PC-3 (cell line): ENCODE measurements around the gene CNR2. TPM values are rescaled to one million over a fixed set of nuclear protein-coding genes. Genes with fewer than 3 reads are reported as not detected.

ENCODE experiments used
- ATAC-seq: fragments of 200-7000 bp; cut with Tn5 transposase; 2 replicates; pipeline ENCODE4 v1.9.1; 2020; ENCODE audit warnings: mild to moderate bottlenecking, moderate library complexity
- BruUV-seq: library from RNA; stranded (reverse); fragments of 400-500 nt; replicated peaks from 2 replicates; lab custom pipeline; 2021; lab: Mats Ljungman, UMichigan
- CTCF ChIA-PET: fragments of 300-600 bp; sonication (Branson Sonifier 250); formaldehyde crosslinking; loops from one replicate; lab custom pipeline; 2022; ENCODE audit warnings: antibody characterized with exemption; lab: Charles Lee
- POLR2A ChIA-PET: fragments of 300-600 bp; sonication (Branson Sonifier 250); formaldehyde crosslinking; loops from one replicate; lab custom pipeline; 2022; ENCODE audit warnings: antibody characterized with exemption; ENCODE audit not compliant: unreplicated experiment; lab: Charles Lee
- DNase-seq: peaks from one replicate; pipeline ENCODE4 v3.0.0-alpha.2; 2015
- H2AFZ ChIP-seq: fragments of 300-600 bp; sonication (generic); 2 replicates; pipeline ENCODE4 v1.6.0; 2016; ENCODE audit warnings: antibody characterized with exemption, low read length
- H3F3A ChIP-seq: fragments of 300-600 bp; sonication (generic); one replicate; pipeline ENCODE4 v1.6.0; 2017; ENCODE audit warnings: antibody characterized with exemption, low read length, control low read depth, mild to moderate bottlenecking; ENCODE audit not compliant: unreplicated experiment
- H3K27ac ChIP-seq: fragments of 300-600 bp; sonication (generic); 2 replicates; pipeline ENCODE4 v1.5.1; 2016; ENCODE audit warnings: mild to moderate bottlenecking, low read length
- H3K27me3 ChIP-seq: fragments of 300-600 bp; sonication (generic); 2 replicates; pipeline ENCODE4 v1.6.1; 2016; ENCODE audit warnings: low read length, mixed read lengths
- H3K36me3 ChIP-seq: fragments of 300-600 bp; sonication (generic); 2 replicates; pipeline ENCODE4 v1.6.1; 2016; ENCODE audit warnings: low read depth, mixed run types, low read length, mixed read lengths
- H3K4me1 ChIP-seq: fragments of 300-600 bp; sonication (generic); 2 replicates; pipeline ENCODE4 v1.5.1; 2016; ENCODE audit warnings: low read length; ENCODE audit not compliant: insufficient read depth
- H3K4me2 ChIP-seq: fragments of 300-600 bp; sonication (generic); 2 replicates; pipeline ENCODE4 v1.6.0; 2016; ENCODE audit warnings: low read length
- H3K4me3 ChIP-seq: fragments of 300-600 bp; sonication (generic); 2 replicates; pipeline ENCODE4 v1.5.1; 2016; ENCODE audit warnings: mild to moderate bottlenecking, low read length, mixed read lengths
- H3K79me2 ChIP-seq: fragments of 300-600 bp; sonication (generic); 2 replicates; pipeline ENCODE4 v1.6.1; 2017; ENCODE audit warnings: low read length, mixed read lengths
- H3K9ac ChIP-seq: fragments of 300-600 bp; sonication (generic); 2 replicates; pipeline ENCODE4 v1.6.0; 2016; ENCODE audit warnings: mild to moderate bottlenecking, low read length
- H3K9me2 ChIP-seq: fragments of 300-600 bp; sonication (generic); replicated peaks from 2 replicates; pipeline ENCODE4 v1.6.1; 2016; ENCODE audit warnings: mixed run types, low read length, mixed read lengths
- H3K9me3 ChIP-seq: fragments of 300-600 bp; sonication (generic); 2 replicates; pipeline ENCODE4 v1.6.1; 2016; ENCODE audit warnings: low read length, mixed read lengths
- H4K20me1 ChIP-seq: fragments of 300-600 bp; sonication (generic); 2 replicates; pipeline ENCODE4 v1.6.1; 2016; ENCODE audit warnings: low read length, mixed read lengths
- EZH2 ChIP-seq: fragments of 300-600 bp; sonication (generic); IDR thresholded peaks from one replicate; pipeline ENCODE4 v1.6.1; 2017; ENCODE audit warnings: antibody characterized with exemption, mild to moderate bottlenecking, low read length; ENCODE audit not compliant: unreplicated experiment
- EZH2phosphoT487 ChIP-seq: fragments of 300-600 bp; sonication (generic); IDR thresholded peaks from 2 replicates; pipeline ENCODE4 v1.6.1; 2018; ENCODE audit warnings: mild to moderate bottlenecking, antibody characterized with exemption, low read length, borderline replicate concordance
- intact Hi-C: fragments of 100-400 bp; cut with micrococcal nuclease; formaldehyde crosslinking; loops from 2 replicates; pipeline ENCODE4 v1.9.0; 2023
- total RNA-seq: library from RNA; depleted of rRNA; stranded (reverse); fragments of >200 nt; gene quantifications from 2 replicates; pipeline ENCODE4 v1.2.3, GENCODE V29; 2014
- TF ChIP-seq, protein P1 (sequence below): fragments of 300-600 bp; sonication (generic); conservative IDR thresholded peaks from 2 replicates; pipeline ENCODE4 v1.5.1; 2017; ENCODE audit warnings: antibody characterized with exemption, low read depth, mild to moderate bottlenecking, low read length

CNR2 gene
- total RNA-seq, 1 experiment from 2014 or later, result not detected

DNA sequence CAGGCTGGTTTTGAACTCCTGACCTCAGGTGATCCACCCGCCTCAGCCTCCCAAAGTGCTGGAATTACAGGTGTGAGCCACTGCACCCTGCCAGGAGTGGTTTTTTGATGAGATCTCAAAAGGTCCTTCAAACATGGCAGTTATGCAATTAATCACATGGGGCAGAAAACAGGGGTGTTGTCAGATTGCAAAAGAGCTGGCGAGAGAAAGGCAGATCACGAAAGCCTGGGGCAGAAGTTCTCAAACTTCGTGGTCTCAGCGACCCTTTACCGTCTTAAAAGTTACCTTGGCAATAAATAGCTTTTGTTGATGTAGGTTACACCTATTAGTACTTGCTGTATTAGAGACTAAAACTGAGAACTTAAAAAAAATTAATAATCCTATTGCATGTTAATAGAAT, 16.1 kb downstream of the CNR2 start:
- TF ChIP-seq, protein P1, sequence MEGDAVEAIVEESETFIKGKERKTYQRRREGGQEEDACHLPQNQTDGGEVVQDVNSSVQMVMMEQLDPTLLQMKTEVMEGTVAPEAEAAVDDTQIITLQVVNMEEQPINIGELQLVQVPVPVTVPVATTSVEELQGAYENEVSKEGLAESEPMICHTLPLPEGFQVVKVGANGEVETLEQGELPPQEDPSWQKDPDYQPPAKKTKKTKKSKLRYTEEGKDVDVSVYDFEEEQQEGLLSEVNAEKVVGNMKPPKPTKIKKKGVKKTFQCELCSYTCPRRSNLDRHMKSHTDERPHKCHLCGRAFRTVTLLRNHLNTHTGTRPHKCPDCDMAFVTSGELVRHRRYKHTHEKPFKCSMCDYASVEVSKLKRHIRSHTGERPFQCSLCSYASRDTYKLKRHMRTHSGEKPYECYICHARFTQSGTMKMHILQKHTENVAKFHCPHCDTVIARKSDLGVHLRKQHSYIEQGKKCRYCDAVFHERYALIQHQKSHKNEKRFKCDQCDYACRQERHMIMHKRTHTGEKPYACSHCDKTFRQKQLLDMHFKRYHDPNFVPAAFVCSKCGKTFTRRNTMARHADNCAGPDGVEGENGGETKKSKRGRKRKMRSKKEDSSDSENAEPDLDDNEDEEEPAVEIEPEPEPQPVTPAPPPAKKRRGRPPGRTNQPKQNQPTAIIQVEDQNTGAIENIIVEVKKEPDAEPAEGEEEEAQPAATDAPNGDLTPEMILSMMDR, result no peak
- TF ChIP-seq EZH2 (no peak), EZH2phosphoT487 (no peak)
- no peak overlapping the region for H3K27ac ChIP-seq
- no peaks in the 10 kb centered on the region for H3K4me1 ChIP-seq
- H3K36me3 ChIP-seq, result no peaks in the 10 kb centered on the region
- no TSS peak for BruUV-seq
- no peaks in the 10 kb centered on the region for H4K20me1 ChIP-seq
- no peaks in the 10 kb centered on the region for H3K9me3 ChIP-seq
- H3K4me2 ChIP-seq, result no peak overlapping the region
- H3K4me3 ChIP-seq, result no peak overlapping the region
- H3K79me2 ChIP-seq, result no peaks in the 10 kb centered on the region
- no peaks in the 10 kb centered on the region for H3K9me2 ChIP-seq
- no peak overlapping the region for H3K9ac ChIP-seq
- H3F3A ChIP-seq, result no peaks in the 10 kb centered on the region
- no peaks in the 10 kb centered on the region for H3K27me3 ChIP-seq
- no peak overlapping the region for H2AFZ ChIP-seq
- DNase-seq (no peak), ATAC-seq (no peak)
- intact Hi-C loops, result no loop called here
- ChIA-PET POLR2A (no interaction called here), CTCF (no interaction called here)

DNA sequence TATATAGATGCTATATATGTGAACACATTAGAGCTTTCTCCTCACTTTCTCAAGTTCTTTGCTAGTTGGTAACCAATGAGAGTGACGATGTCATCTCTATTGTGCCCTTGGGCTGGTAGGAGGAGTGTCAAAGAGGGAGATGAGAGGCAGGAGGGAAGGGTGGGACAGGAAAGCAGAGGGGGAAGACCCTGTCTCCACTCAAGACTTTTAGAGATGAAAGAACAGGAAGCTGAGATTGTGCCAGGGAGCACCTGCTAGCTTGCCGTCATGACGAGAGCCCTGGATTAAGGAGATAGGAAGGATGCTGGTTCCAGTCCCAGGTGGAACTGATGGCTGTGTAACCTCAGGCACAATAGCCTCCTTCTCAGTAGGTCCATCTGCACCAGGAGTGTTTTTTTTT, 16.7 kb downstream of the CNR2 start:
- no peaks in the 10 kb centered on the region for H3K79me2 ChIP-seq
- ChIA-PET CTCF (interaction anchor here (0.6 kb wide), 1 partner anchor 127 kb away, joined by 3 read pairs; no protein-coding TSS in a partner anchor), POLR2A (no interaction called here)
- H3K27ac ChIP-seq, result no peak overlapping the region
- H3F3A ChIP-seq, result no peaks in the 10 kb centered on the region
- no peak for DNase-seq
- H3K27me3 ChIP-seq, result no peaks in the 10 kb centered on the region
- H3K9ac ChIP-seq, result no peak overlapping the region
- ATAC-seq, result no peak
- H2AFZ ChIP-seq, result no peak overlapping the region
- no peaks in the 10 kb centered on the region for H3K36me3 ChIP-seq
- intact Hi-C loops, result no loop called here
- no peaks in the 10 kb centered on the region for H3K4me1 ChIP-seq
- no peak overlapping the region for H3K4me3 ChIP-seq
- no peaks in the 10 kb centered on the region for H3K9me3 ChIP-seq
- H3K9me2 ChIP-seq, result no peaks in the 10 kb centered on the region
- no peak overlapping the region for H3K4me2 ChIP-seq
- no TSS peak for BruUV-seq
- TF ChIP-seq EZH2phosphoT487, result no peak
- TF ChIP-seq EZH2, result no peak
- TF ChIP-seq, protein P1, result no peak
- no peaks in the 10 kb centered on the region for H4K20me1 ChIP-seq

DNA sequence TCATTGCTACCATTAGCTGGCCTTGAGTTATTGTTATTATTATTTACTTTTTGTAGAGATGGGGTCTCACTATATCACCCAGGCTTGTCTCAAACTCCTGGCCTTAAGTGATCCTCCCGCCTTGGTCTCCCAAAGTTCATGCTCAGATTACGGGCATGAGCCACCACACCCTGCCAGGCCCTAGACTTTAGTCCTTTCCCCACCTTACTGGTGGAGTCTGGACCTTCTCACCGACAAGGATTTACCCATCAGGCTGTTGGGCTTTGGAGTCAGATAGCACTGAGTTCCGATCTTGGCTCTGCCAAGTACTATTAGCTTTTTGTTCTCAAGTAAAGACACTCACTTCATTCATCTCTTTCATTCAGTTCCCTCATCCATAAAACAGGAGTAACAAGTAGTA, 17.2 kb downstream of the CNR2 start:
- POLR2A ChIA-PET, result no interaction called here
- H3K9ac ChIP-seq, result no peak overlapping the region
- H3F3A ChIP-seq, result no peaks in the 10 kb centered on the region
- H2AFZ ChIP-seq, result no peak overlapping the region
- H3K4me1 ChIP-seq, result no peaks in the 10 kb centered on the region
- no peaks in the 10 kb centered on the region for H3K9me3 ChIP-seq
- TF ChIP-seq EZH2, result no peak
- TF ChIP-seq EZH2phosphoT487, result no peak
- TF ChIP-seq, protein P1, result no peak
- CTCF ChIA-PET, result interaction anchor here (0.6 kb wide), 1 partner anchor 126 kb away, joined by 3 read pairs; no protein-coding TSS in a partner anchor
- ATAC-seq (no peak), DNase-seq (no peak)
- no peaks in the 10 kb centered on the region for H4K20me1 ChIP-seq
- H3K79me2 ChIP-seq, result no peaks in the 10 kb centered on the region
- H3K27ac ChIP-seq, result no peak overlapping the region
- intact Hi-C loops, result no loop called here
- H3K4me3 ChIP-seq, result no peak overlapping the region
- no peaks in the 10 kb centered on the region for H3K36me3 ChIP-seq
- no peaks in the 10 kb centered on the region for H3K27me3 ChIP-seq
- no TSS peak for BruUV-seq
- no peak overlapping the region for H3K4me2 ChIP-seq
- H3K9me2 ChIP-seq, result no peaks in the 10 kb centered on the region
